Progenitor cell of endocrine pancreas (in vitro differentiated cells): ENCODE measurements around the gene POLR1F. TPM values are rescaled to one million over a fixed set of nuclear protein-coding genes. Genes with fewer than 3 reads are reported as not detected.

ENCODE experiments used
- DNase-seq: peaks from one replicate; pipeline ENCODE4 v3.0.0; 2021; ENCODE audit warnings: low spot score; ENCODE audit not compliant: unreplicated experiment
- H3K27ac Mint-ChIP-seq: 2 replicates; pipeline ENCODE4 v1.8.0; 2021; ENCODE audit warnings: mild to moderate bottlenecking, moderate library complexity, mixed read lengths
- H3K27me3 Mint-ChIP-seq: 2 replicates; pipeline ENCODE4 v1.8.0; 2021; ENCODE audit warnings: mixed read lengths
- H3K36me3 Mint-ChIP-seq: 2 replicates; pipeline ENCODE4 v1.8.0; 2022; ENCODE audit warnings: mixed read lengths; ENCODE audit not compliant: insufficient read depth
- H3K4me1 Mint-ChIP-seq: 2 replicates; pipeline ENCODE4 v1.8.0; 2021; ENCODE audit warnings: low read depth, mixed read lengths
- H3K4me3 Mint-ChIP-seq: 2 replicates; pipeline ENCODE4 v1.8.0; 2021; ENCODE audit warnings: low read depth, mild to moderate bottlenecking, moderate library complexity, mixed read lengths
- H3K9me3 Mint-ChIP-seq: 2 replicates; pipeline ENCODE4 v1.8.0; 2021; ENCODE audit warnings: low read depth, mixed read lengths
- CTCF ChIP-seq: fragments of 200-600 bp; sonication (generic); IDR thresholded peaks from one replicate; pipeline ENCODE4 v1.5.0; 2021; ENCODE audit warnings: antibody characterized with exemption, mild to moderate bottlenecking; ENCODE audit not compliant: unreplicated experiment
- long read RNA-seq: library from polyadenylated mRNA; unstranded; transcript quantifications from one replicate; pipeline ENCODE4 v2.0.0, GENCODE V29; 2020
- total RNA-seq: library from RNA; stranded (reverse); gene quantifications from 2 replicates; pipeline ENCODE4 v1.2.1, GENCODE V29; 2021

The POLR1F gene
- total RNA-seq, result 11.1 and 14.1 TPM in 2 replicates
- long read RNA-seq, transcript TWISTNB-201 (4 exons, 3,942 nt), result minor isoform, 6 of 24 reads
- long read RNA-seq, transcript TWISTNB-202 (2 exons, 427 nt), result major isoform, 11 of 24 reads
- long read RNA-seq, partial matches to known transcripts, result 0 of 24 reads
- long read RNA-seq, other reads (novel, unspliced or antisense), result 7 of 24 reads

- TF ChIP-seq CTCF, result peak; percentile 90
- DNase-seq, result peak; percentile 91
- Mint-ChIP-seq H3K36me3 (peaks cover 2% of the 10 kb centered on the region), H3K27ac (peak within 1 kb of the TSS; percentile 98), H3K4me1 (peaks cover 25% of the 10 kb centered on the region), H3K9me3 (no peaks in the 10 kb centered on the region), H3K27me3 (peaks cover 8% of the 10 kb centered on the region), H3K4me3 (peak within 1 kb of the TSS; percentile 93)
Measured at GRCh38 chr7:19708397-19709248, at the start of gene POLR1F. TSS of gene POLR1F (minus strand) at chr7:19709037. CDS start at chr7:19709016, 21 bp downstream.

GRCh38 chr7:19754521-19755116 lies 45.8 kb upstream of the POLR1F start:
- no peaks in the 10 kb centered on the region for H3K9me3 Mint-ChIP-seq

GRCh38 chr7:19752020-19752419 lies 43.2 kb upstream of the POLR1F start:
- Mint-ChIP-seq H3K27ac (no peak overlapping the region), H3K4me1 (no peaks in the 10 kb centered on the region), H3K4me3 (no peak overlapping the region), H3K9me3 (no peaks in the 10 kb centered on the region), H3K36me3 (no peaks in the 10 kb centered on the region), H3K27me3 (no peaks in the 10 kb centered on the region)
- no peak for DNase-seq
- TF ChIP-seq CTCF, result no peak

More at GRCh38 chr7:19754521-19755116, 45.8 kb upstream of the POLR1F start:
- no peak for DNase-seq
- TF ChIP-seq CTCF, result peak; percentile 79
- H3K36me3 Mint-ChIP-seq, result no peaks in the 10 kb centered on the region
- no peaks in the 10 kb centered on the region for H3K4me1 Mint-ChIP-seq
- no peak overlapping the region for H3K4me3 Mint-ChIP-seq
- H3K27me3 Mint-ChIP-seq, result no peaks in the 10 kb centered on the region
- H3K27ac Mint-ChIP-seq, result no peak overlapping the region

- Mint-ChIP-seq H3K9me3 (no peaks in the 10 kb centered on the region), H3K4me3 (no peak overlapping the region), H3K27me3 (no peaks in the 10 kb centered on the region), H3K27ac (no peak overlapping the region), H3K4me1 (no peaks in the 10 kb centered on the region), H3K36me3 (no peaks in the 10 kb centered on the region)
- no peak for DNase-seq
- TF ChIP-seq CTCF, result no peak
Measured at GRCh38 chr7:19749658-19750057, 40.8 kb upstream of the POLR1F start.

GRCh38 chr7:19747740-19748339 lies 39.0 kb upstream of the POLR1F start:
- Mint-ChIP-seq H3K4me1 (no peaks in the 10 kb centered on the region), H3K9me3 (no peaks in the 10 kb centered on the region), H3K36me3 (no peaks in the 10 kb centered on the region), H3K4me3 (no peak overlapping the region), H3K27ac (no peak overlapping the region), H3K27me3 (no peaks in the 10 kb centered on the region)
- TF ChIP-seq CTCF, result peak; percentile 82
- DNase-seq, result no peak
